ENCODE results near the gene EML6. TPM values are rescaled to one million over a fixed set of nuclear protein-coding genes. Genes with fewer than 3 reads are reported as not detected.

EML6 gene
- total RNA-seq, 1 experiment from 2014 or later = 15.7 TPM

DNA sequence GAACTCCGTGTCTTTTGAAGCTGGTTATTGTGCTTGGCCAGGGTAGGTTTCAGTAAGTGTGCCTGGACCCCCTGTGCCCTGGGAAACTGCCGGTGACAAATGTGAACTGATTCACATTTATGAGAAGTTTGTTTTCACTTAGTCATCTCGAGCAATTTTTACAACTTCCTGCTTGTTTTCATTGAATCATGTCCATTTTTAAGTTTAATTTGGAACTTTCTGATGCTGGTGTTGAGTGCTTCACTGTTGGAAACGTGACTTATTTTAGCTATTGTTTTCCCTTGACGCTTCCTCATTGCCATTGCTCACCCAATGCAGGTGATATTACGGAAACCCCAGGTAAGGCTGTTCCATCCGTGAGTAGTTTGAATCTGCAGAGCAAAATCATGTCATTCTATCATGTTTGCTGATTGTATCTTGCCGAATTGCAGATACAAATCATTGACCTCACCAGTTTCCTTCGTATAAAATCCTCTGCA lies 229.6 kb downstream of the EML6 start:
- H3K4me2 ChIP-seq (ENCODE audit: low read length) = peak overlapping the region; percentile 68
- H3K4me3 ChIP-seq (ENCODE audit: low read length) = peak overlapping the region; percentile 11
- DNase-seq (peak; percentile 91), ATAC-seq (peak; percentile 80)
- BruUV-seq (replicated peaks) = no TSS peak
- H3K36me3 ChIP-seq (ENCODE audit: low read depth, low read length) = no peaks in the 10 kb centered on the region
- no peaks in the 10 kb centered on the region for H3K9me2 ChIP-seq (replicated peaks; ENCODE audit: low read length)
- CTCF ChIA-PET = interaction anchor here (1.3 kb wide), 1 partner anchor 53 kb away, joined by 7 read pairs; no protein-coding TSS in a partner anchor
- H4K20me1 ChIP-seq (ENCODE audit: low read length) = no peaks in the 10 kb centered on the region
- no peaks in the 10 kb centered on the region for H3K27me3 ChIP-seq (ENCODE audit: low read length)
- H3K9me3 ChIP-seq (ENCODE audit: low read length) = no peaks in the 10 kb centered on the region
- no peak for TF ChIP-seq EZH2 (IDR thresholded peaks at IDR 0.05; ENCODE audit: low read length, unreplicated experiment)
- TF ChIP-seq, protein P1, sequence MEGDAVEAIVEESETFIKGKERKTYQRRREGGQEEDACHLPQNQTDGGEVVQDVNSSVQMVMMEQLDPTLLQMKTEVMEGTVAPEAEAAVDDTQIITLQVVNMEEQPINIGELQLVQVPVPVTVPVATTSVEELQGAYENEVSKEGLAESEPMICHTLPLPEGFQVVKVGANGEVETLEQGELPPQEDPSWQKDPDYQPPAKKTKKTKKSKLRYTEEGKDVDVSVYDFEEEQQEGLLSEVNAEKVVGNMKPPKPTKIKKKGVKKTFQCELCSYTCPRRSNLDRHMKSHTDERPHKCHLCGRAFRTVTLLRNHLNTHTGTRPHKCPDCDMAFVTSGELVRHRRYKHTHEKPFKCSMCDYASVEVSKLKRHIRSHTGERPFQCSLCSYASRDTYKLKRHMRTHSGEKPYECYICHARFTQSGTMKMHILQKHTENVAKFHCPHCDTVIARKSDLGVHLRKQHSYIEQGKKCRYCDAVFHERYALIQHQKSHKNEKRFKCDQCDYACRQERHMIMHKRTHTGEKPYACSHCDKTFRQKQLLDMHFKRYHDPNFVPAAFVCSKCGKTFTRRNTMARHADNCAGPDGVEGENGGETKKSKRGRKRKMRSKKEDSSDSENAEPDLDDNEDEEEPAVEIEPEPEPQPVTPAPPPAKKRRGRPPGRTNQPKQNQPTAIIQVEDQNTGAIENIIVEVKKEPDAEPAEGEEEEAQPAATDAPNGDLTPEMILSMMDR (conservative IDR thresholded peaks at IDR 0.05; ENCODE audit: low read depth, low read length) = no peak
- TF ChIP-seq EZH2phosphoT487 (IDR thresholded peaks at IDR 0.05; ENCODE audit: borderline replicate concordance, low read length) = no peak
- POLR2A ChIA-PET (ENCODE audit: unreplicated experiment) = no interaction called here
- no peaks in the 10 kb centered on the region for H3F3A ChIP-seq (ENCODE audit: low read length, unreplicated experiment)
- H3K27ac ChIP-seq (ENCODE audit: low read length) = peak overlapping the region; percentile 94
- peak overlapping the region; percentile 6; the same call in 1 of the 2 replicates for H2AFZ ChIP-seq (ENCODE audit: low read length)
- H3K4me1 ChIP-seq (ENCODE audit: insufficient read depth, low read length) = peaks cover 49% of the 10 kb centered on the region
- H3K79me2 ChIP-seq (ENCODE audit: low read length) = no peaks in the 10 kb centered on the region
- intact Hi-C loops (cut with micrococcal nuclease) = loop anchor here (1.0 kb wide), 2 partner anchors 49 to 60 kb away; no protein-coding TSS in a partner anchor
- peak overlapping the region; percentile 72 for H3K9ac ChIP-seq (ENCODE audit: low read length)

DNA sequence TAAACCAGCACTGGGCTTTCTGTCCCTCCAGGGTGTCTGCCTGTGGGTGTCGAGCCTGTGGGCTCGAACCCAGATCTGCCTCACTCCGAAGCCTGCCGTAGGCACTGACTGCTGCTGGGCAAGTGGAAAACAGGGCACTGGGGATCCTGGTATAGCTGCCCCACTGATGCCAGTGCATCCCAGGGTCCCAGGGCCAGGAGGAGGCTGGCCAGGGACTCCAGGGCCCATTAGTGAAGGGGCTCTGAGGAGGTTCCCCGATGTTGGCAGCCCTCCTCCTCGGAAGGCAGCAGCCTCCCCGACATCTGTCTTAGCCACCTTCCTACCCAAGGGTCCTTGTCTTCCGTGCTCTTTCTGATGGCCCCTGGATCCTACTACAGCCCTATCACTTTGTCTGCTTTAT lies 230.7 kb downstream of the EML6 start:
- no peaks in the 10 kb centered on the region for H3K79me2 ChIP-seq (ENCODE audit: low read length)
- H3F3A ChIP-seq (ENCODE audit: low read length, unreplicated experiment) = no peaks in the 10 kb centered on the region
- ATAC-seq = no peak
- H3K9me2 ChIP-seq (replicated peaks; ENCODE audit: low read length) = no peaks in the 10 kb centered on the region
- H3K9me3 ChIP-seq (ENCODE audit: low read length) = no peaks in the 10 kb centered on the region
- POLR2A ChIA-PET (ENCODE audit: unreplicated experiment) = no interaction called here
- TF ChIP-seq EZH2 (IDR thresholded peaks at IDR 0.05; ENCODE audit: low read length, unreplicated experiment) (no peak), EZH2phosphoT487 (IDR thresholded peaks at IDR 0.05; ENCODE audit: borderline replicate concordance, low read length) (no peak)
- TF ChIP-seq, protein P1 (conservative IDR thresholded peaks at IDR 0.05; ENCODE audit: low read depth, low read length) = no peak
- H3K4me1 ChIP-seq (ENCODE audit: insufficient read depth, low read length) = peaks cover 49% of the 10 kb centered on the region
- no peaks in the 10 kb centered on the region for H4K20me1 ChIP-seq (ENCODE audit: low read length)
- BruUV-seq (replicated peaks) = no TSS peak
- intact Hi-C loops (cut with micrococcal nuclease) = no loop called here
- H2AFZ ChIP-seq (ENCODE audit: low read length) = no peak overlapping the region
- DNase-seq = no peak
- peak overlapping the region; percentile 94 for H3K27ac ChIP-seq (ENCODE audit: low read length)
- CTCF ChIA-PET = no interaction called here
- no peak overlapping the region for H3K4me3 ChIP-seq (ENCODE audit: low read length)
- H3K4me2 ChIP-seq (ENCODE audit: low read length) = peak overlapping the region; percentile 68
- peak overlapping the region; percentile 72 for H3K9ac ChIP-seq (ENCODE audit: low read length)
- H3K27me3 ChIP-seq (ENCODE audit: low read length) = no peaks in the 10 kb centered on the region
- no peaks in the 10 kb centered on the region for H3K36me3 ChIP-seq (ENCODE audit: low read depth, low read length)

DNA sequence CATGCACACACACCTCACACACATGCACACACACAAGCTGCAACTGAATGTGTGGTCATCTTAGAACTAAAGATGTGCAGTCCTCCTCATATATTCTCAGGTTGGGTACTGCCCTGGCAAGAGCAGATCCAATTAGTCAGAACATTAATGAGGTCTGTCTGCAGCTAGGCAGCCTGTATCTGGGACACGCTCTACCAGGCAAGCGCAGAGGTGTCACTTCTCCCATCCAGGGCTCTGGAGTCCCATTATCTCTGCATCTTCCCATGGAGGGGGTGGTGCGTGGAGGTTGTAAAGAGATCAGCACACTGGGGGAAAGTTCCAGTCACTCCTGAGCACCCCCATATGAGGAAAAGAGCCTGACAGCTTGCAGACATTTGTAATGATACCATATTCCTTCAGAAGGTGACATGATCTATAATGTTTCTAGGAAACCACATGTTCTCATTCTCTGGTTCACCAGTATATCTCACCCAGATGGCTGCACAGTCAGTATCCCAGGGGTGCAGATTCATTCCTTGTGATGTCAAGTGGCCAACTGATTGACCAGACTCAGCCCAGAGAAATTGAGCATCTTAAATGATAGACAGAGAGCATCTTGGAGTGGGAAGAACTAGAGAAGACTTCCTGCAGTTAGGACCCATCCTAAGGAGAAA lies 231.4 kb downstream of the EML6 start:
- Histone ChIP-seq H3K9me3 (ENCODE audit: low read length) (no peaks in the 10 kb centered on the region), H3K9ac (ENCODE audit: low read length) (no peak overlapping the region), H3F3A (ENCODE audit: low read length, unreplicated experiment) (no peaks in the 10 kb centered on the region), H3K79me2 (ENCODE audit: low read length) (no peaks in the 10 kb centered on the region), H3K4me1 (ENCODE audit: insufficient read depth, low read length) (peaks cover 49% of the 10 kb centered on the region), H3K4me3 (ENCODE audit: low read length) (no peak overlapping the region), H3K27me3 (ENCODE audit: low read length) (no peaks in the 10 kb centered on the region), H2AFZ (ENCODE audit: low read length) (no peak overlapping the region), H3K36me3 (ENCODE audit: low read depth, low read length) (no peaks in the 10 kb centered on the region), H3K4me2 (ENCODE audit: low read length) (no peak overlapping the region), H4K20me1 (ENCODE audit: low read length) (no peaks in the 10 kb centered on the region), H3K9me2 (replicated peaks; ENCODE audit: low read length) (no peaks in the 10 kb centered on the region), H3K27ac (ENCODE audit: low read length) (peak overlapping the region; percentile 94; the same call in 1 of the 2 replicates)
- CTCF ChIA-PET = no interaction called here
- BruUV-seq (replicated peaks) = no TSS peak
- intact Hi-C loops (cut with micrococcal nuclease) = no loop called here
- POLR2A ChIA-PET (ENCODE audit: unreplicated experiment) = no interaction called here
- DNase-seq (no peak), ATAC-seq (no peak)
- TF ChIP-seq EZH2phosphoT487 (IDR thresholded peaks at IDR 0.05; ENCODE audit: borderline replicate concordance, low read length) = no peak
- TF ChIP-seq EZH2 (IDR thresholded peaks at IDR 0.05; ENCODE audit: low read length, unreplicated experiment) = no peak
- TF ChIP-seq, protein P1 (conservative IDR thresholded peaks at IDR 0.05; ENCODE audit: low read depth, low read length) = no peak
